Measurements from ENCODE around the gene PLTP. TPM values are rescaled to one million over a fixed set of nuclear protein-coding genes. Genes with fewer than 3 reads are reported as not detected.

Gene PLTP
- total and polyA plus RNA-seq, 2 of the 13 experiments (the other 11 are each of a cell fraction or from before 2014, with no cell fraction given), result 16.9 to 28.6 TPM

- TF ChIP-seq AFF4 (CRISPR knock-in tag; IDR thresholded peaks at IDR 0.05) (no peak), MTF2 (CRISPR knock-in tag; IDR thresholded peaks at IDR 0.05; ENCODE audit: borderline replicate concordance) (no peak), ZNF609 (CRISPR knock-in tag; IDR thresholded peaks at IDR 0.05; ENCODE audit: borderline replicate concordance) (no peak), CREB3 (CRISPR knock-in tag; IDR thresholded peaks at IDR 0.05) (0 out of 2 replicates have a peak, but pooled peaks have one; percentile 52), MLXIP (CRISPR knock-in tag; IDR thresholded peaks at IDR 0.05; ENCODE audit: borderline replicate concordance) (no peak), HMG20A (CRISPR knock-in tag; IDR thresholded peaks at IDR 0.05; ENCODE audit: borderline replicate concordance) (no peak), CC2D1A (CRISPR knock-in tag; IDR thresholded peaks at IDR 0.05) (no peak), ZNF281 (CRISPR knock-in tag; IDR thresholded peaks at IDR 0.05; ENCODE audit: borderline replicate concordance) (no peak), KLF15 (CRISPR knock-in tag; IDR thresholded peaks at IDR 0.05; ENCODE audit: borderline replicate concordance) (no peak), PRMT3 (CRISPR knock-in tag; IDR thresholded peaks at IDR 0.05; ENCODE audit: borderline replicate concordance, low read depth) (no peak), THAP7 (CRISPR knock-in tag; IDR thresholded peaks at IDR 0.05) (no peak)
Measured at GRCh38 chr20:45867136-45867818, 44.7 kb downstream of the PLTP start (continued).

Measured in HepG2 (cell line).